CD4-positive, alpha-beta T cell treated with Interleukin-15 for 1 hour (primary cell): ENCODE measurements around the gene ABHD6.
A peak's percentile ranks its signal among the peaks of the same experiment; 100 is the strongest.
"Not testable (repeated sequence)": the region's sequence is repeated elsewhere in the genome, so short reads cannot be mapped to it uniquely, and the experiment has no call there.

Source experiments
- DNase-seq: peaks from one replicate; pipeline ENCODE4 v3.0.0-alpha.2; 2020

ABHD6 gene

DNA sequence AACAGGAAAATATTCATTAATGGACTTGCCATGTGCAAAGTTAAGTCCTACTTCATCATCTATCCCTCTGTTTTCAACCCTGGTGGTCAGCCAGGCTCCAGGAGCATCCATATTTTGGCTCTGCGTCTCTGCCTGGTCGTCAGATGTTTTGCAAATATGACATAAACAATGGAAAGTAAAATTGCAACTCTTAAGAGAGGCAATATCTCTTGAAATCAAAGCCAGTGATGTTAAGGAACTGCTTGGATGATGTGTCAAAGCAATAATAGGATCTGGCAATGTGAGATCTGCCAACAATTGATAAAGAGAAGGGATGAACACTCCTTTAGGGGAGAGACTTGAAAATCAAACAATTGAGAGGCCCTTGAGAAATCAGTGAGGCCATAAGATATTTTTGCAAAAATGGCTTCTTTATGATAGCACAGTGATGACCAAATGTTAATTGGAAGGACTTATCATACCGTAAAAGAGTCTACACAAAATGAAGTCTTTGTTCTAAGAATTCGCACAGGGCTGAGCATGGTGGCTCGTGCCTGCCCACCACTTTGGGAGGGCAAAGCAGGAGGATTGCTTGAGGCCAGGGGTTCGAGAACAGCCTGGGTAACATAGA, 6.5 kb downstream of the ABHD6 start:
- no peak for DNase-seq

DNA sequence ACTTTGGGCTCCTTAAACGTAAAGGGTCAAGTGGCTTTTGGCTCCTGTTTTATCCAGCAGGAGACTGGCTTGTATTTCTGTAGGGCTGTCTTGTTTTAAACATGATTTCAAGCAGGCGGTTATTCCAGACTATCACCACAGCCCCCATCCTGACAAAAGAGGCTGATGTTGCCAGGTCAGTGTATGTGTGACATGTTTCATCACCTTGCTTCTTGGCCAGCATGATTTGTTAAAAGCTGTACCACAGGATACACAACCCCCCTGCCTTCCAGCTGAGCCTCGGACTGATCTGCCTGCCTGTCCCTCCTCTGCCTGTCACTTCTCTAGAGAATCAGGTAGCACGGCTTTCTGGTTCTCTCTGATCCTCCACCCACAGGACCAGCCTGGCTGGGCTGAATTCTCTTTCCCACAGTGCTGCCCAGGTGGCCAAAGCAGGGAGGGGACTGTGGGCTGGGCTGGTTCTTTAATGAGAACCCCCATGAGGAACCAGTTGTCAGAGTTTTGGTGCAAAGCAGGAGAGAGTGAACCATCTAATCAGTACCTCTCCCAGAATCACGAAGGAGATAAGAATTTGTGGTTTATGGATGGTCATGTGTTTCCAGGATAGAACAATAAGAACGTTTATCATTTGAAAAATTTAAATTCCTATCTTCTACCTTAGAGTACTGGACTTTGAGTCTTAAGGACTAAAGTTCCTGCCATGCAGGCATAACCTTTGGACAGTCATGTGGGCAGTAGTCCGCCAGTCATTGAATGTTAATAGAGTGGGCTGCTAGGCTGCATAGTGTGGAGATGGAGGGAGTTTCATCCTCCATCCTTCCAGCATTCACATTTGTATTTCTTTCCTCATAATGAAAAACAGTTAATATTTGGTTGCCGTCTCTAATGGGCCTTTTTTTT, 8.8 kb downstream of the ABHD6 start:
- DNase-seq, result no peak

DNA sequence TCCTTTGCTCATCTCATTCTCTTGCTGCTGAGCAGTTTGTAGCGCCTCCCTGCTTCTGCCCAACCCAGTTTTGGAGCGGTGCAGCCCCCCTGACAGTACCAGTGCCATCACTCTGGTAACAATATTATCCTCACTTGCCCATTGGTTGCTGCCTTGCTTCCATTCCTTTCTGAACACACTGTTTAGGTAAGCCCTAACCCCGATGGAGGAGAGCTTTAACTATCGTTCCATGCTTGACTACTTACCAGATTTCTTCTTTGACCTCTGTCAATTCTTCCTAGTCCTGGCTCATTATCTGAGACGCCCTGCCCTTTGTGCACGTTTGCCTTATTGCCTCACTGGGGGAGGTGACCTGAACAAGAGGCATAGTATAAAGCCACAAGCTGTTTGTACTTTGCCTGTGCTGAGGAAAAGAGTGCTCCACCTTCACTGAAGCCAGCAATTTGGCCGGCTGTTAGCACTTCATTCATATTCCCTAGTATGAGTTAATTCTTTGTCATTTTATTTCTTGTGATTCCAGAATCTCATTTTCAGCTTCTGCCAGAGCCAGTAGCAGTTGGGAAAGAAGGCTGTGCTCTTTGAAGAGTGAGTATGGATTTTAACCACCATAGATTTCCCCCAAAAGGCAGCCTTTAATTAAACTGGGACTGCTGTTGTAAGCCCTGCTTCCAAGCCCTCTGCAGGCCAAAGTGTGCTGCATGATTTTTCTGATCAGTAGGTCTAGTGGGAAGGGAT, 11.9 kb downstream of the ABHD6 start:
- DNase-seq, result no peak

DNA sequence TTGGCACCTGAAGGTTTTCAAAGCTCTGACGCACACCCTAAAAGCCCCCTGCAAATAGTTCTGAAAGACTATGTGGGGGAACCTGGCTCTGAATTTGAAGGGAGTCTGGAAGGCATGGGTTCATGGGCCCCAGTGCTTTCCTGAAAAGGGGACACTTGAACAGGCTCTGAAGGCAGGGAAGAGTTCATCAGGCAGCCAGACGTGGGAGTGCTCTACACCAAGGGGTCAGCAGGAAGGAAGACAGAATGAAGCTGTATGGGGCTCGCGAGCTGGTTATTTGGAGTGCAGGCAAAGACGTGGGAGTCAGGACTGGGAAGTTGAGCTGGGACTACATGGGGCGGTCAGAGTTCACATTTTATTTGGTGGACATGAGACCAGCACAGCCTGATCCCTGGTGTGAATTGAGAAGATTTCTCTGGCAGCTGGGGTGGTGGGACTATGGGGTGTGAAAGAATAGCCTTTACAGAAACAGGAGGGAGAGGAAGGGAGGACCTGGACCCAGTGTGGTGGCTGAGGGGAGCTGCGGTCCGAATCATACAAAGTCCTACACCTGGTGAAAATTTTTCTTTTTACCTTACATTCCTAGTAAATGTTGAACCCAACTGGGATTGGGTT, 12.6 kb downstream of the ABHD6 start:
- no peak for DNase-seq

DNA sequence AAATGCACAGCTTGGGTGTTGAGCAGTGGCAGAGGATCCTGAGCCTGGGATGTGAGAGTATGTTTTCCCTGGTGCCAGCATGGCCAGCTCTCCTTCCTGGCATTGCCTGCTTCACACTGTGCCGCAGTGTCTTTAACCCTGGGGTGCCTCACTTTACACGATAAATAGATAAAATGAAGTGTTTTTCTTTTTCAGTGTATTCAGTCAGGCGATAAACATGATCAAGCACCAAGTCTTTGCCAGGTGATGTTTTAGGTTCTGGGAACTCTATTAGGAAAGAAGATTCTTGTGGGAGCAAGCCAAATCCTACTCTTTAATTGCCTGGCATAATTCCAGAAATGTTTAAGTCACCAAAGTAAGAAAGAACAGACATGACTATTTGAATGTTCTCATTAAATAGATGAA, 14.0 kb downstream of the ABHD6 start:
- DNase-seq, result no peak

DNA sequence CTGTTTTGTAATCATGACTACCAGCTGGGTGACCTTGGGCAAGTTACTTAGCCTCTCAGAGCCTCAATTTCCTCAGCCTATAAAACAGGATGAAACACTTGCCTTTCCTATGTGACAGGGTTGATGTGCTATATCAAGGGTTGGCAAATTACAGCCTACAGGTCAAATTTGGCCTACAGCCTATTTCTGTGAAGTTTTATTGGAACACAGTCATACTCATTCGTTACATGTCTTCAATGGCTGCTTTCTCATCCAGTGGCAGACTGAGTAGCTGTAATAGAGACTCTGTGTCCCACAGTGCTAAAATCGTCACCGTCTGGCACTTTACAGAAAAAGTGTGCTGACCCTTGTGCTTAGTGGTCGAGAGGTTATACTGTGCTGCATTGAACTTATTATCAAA, 16.6 kb downstream of the ABHD6 start:
- no peak for DNase-seq

DNA sequence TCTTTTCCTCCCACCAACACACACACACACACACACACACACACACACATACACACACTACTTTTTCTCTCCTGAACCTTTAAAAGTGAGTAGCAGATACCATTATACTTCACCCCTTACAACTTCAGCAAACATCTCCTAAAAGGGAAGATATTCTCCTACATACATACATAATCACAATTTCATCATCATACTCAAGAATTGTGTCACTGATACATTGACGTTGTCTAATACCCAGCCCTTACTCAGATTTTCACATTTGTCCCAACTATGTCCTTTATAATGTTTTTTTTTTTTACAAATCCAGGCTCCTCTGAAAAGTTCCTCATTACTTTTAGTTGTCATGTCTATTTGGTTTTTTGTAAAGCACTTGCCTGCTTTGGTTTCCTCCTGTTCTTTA, 18.5 kb downstream of the ABHD6 start:
- no peak for DNase-seq

DNA sequence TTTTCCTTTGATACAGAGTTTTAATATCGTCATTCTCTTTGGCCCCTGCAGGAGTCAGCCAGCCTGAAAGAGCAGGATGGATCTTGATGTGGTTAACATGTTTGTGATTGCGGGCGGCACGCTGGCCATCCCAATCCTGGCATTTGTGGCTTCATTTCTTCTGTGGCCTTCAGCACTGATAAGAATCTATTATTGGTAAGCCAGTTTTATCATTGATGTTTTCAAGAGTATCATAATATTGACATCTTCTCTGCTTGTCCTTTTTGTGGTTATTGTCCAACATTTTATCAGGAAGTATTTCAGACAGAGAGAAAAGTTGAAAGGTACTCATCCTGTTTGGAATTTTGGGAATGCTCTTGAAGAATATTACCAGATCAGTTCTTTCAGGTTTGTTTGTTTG, 18.9 kb downstream of the ABHD6 start:
- DNase-seq, result no peak

DNA sequence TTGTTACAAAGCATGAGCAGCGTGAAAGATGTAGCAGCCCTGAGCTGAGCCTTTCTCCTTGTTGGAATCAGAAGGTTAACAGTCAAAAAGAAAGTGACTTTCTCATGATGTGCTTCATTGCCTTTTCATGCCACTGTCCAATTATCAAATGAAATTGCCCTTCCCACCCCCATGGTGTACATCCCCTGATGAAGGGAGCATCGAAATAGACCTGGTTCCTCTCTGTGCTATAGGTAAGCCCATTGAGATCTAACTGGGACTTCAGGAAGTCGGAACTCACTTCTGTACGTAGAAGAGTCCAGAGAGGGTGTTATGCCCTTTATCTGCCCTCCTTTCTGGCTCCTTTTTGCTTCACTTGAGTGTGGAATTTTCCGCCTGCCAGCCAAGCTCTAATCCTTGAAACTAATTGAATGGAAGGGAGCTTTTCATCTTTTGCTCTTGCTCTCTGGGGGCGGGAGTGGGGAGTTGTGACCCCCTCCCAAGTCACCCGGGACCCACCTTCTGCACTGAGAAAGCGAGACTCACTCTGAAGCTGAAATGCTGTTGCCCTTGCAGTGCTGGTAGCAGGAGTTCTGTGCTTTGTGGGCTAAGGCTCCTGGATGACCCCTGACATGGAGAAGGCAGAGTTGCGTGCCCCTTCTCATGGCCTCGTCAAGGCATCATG, 20.9 kb downstream of the ABHD6 start:
- no peak for DNase-seq

DNA sequence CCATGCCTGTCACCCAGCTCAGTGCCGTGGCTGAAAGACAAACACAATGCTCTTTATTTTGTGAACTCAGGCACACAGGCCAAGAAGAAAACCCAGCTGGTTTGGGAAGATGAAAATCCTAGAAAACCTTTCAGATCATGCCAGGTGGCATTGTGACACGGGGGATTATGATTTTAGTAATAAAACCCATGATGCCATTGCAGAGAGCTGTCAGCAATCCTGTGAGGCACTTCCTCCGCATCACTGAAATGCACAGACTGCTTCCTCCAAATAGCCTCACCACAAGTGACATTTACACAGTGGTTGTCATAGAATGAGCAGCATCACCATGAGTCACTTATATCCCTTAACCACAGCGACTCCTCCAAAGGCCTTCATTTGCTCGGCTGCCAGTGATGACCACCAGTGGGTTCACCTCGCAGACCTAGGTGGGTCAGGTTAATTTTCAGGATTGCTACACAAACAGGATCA, 22.7 kb downstream of the ABHD6 start:
- peak; percentile 34 for DNase-seq

DNA sequence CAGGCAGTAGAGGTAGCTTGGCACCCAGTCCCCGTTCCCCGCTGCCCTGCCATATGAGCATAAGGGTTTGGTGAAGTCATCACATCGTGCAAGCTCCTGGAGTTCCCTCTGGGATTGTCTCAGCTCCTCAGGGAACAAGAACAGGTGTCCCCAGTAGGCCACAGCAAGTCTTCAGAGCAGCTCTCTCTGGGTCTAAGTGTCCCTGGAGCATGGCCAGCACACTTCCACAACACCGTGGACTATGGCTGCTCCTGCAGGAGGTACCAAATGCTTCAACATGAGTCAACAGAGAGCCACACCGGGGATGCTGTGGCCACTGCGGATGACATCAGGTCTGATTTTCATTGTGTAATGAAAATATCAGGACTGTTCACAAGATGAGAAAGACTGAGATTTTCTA, 23.1 kb downstream of the ABHD6 start:
- DNase-seq, result no peak

DNA sequence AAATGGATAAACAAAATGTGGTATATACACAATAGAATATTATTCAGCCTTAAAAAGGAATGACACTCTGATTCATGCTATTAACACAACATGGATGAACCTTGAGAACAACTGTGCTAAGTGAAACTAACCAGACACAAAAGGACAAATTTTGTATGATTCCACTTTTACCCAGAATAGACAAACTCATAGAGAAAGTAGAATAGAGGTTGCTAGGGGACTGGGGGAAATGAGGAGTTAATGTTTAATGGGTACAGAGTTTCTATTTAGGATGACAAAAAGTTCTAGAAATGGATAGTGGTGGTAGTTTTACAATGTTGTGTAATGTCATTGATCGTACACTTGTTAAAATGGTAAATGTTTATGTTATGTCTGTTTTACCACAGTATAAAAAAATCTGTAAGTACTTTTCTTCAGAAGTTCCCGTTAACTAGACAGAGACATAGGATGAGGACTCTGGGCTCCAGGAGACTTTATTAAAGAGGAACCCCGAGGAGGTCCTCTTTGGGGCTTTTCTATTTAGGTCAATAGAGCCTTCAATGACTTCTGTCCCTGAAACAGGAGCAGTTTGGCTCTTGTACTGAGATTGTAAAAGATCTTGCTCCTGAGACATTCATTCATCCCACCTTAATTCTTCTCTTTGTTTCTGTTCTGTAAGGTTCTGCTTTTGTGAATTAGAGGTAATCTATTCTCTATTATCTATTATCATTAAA, 24.5 kb downstream of the ABHD6 start:
- DNase-seq, result no peak

DNA sequence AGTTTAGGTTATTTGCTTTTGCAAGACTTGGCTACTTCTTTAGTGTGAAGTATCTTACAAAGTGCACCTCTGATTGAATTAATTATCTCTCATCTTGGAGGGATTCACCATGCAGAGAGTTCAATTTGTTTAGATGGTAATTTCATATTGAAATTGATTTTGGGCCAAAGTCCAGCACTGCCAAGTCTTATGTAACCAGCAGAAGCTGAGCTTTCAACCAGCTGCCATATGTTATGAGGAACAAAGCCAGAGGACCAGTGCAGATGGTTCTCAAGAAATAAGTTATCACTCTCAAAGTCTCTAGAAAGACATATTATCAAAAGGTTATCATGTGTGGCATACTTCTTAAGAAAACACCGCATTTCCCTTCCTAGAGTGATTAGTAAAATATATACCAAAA, 29.0 kb downstream of the ABHD6 start:
- no peak for DNase-seq

DNA sequence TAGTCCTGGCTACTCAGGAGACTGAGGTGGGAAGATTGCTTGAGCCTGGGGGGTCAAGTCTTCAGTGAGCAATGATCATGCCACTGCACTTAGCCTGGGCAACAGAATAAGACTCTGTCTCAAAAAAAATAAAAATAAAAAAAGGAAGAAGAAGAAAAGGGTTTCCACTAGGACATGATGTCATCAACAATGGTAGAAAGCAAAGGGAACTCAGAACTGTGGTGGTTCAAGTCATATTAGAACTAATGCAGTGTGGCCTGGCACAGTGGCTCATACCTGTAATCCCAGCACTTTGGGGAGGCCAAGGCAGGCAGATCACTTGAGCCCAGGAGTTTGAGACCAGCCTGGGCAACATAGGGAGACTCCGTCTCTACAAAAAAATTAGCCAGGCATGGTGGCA, 30.0 kb downstream of the ABHD6 start:
- not testable (repeated sequence) for DNase-seq

DNA sequence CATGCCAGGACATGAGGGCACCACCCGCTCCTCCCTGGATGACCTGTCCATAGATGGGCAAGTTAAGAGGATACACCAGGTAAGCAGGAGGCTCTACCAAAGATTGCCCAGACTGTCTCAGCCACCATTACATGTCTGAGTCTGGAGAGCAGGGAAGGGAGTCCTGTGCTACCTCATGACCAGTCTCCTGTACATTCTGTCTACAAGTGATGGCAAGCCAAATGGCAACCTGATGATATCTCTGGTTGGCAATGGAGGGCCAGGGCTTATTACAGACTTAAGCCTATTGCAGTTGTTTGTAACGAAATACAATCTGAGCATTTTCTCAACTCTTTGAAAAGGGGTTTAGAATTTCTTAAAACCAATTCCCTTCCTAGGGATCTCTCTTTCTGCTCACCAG, 31.8 kb downstream of the ABHD6 start:
- DNase-seq, result no peak

DNA sequence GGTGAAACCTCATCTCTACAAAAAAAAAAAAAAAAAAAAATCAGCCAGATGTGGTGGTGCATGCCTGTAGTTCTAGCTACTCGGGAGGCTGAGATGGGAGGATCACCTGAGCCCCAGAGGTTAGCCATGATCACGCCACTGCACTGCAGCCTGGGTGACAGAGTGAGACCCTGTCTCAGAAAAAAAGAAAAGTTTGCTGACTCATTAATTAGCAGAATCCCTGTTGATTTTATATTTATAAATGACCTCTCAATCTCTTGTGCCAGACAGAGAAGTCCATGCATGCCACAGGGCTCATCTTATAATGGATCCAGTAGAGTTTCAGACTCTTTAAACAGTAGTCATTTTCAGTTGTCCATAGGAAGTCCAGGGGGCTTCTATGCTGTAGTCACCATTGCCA, 32.9 kb downstream of the ABHD6 start:
- DNase-seq, result no peak

DNA sequence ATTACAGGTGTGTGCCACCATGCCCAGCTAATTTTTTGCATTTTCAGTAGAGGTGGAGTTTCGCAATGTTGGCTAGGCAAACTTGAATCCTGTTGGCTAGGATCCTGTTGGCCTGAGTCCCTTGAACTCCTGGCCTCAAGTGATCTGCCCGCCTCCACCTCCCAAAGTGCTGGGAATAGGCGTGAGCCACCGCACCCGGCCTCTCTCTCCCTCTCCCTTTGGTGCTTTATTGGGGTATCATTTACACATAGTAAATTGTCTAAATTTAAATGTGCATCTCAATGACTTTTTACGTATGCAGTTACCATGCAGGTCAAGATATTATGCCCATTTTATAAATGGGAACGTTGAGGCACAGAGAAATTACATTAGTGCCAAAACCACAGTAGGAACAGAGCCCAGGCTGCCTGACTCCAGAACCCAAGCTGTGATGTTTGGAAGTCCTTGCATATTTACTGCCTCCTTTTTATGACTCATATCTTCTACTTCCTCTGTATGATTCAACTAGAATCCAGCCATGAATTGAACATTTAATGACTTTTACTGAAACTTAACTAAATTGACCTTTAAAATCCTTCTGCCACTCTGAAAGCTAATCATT, 34.4 kb downstream of the ABHD6 start:
- no peak for DNase-seq

DNA sequence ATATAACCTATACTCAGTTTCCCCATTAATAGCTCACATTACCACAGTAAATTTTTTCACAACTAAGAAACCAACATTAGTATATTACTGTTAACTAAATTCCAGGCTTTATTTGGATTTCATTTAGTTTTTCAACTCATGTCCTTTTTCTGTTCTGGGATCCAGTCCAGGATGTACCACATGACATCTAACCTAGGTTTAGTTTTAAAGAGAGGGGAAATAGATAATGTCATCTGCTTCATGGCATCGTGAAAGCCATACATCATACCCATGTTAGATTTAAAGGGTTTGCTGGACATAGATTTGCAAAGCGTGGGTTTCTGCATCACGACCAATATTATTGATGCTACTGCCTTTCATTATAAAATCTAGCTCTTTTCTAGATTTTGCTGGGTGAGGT, 35.3 kb downstream of the ABHD6 start:
- DNase-seq, result no peak

DNA sequence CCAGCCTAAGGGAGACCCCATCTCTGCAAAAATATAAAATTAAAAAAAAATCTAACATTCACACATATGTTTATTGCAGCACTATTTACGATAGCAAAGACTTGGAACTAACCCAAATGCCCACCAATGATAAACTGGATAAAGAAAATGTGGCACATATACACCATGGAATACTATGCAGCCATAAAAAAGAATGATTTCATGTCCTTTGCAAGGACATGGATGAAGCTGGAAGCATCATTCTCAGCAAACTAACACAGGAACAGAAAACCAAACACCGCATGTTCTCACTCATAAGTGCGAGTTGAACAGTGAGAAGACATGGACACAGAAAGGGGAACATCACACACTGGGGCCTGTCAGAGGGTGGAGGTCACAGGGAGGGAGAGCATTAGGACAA, 35.8 kb downstream of the ABHD6 start:
- not testable (repeated sequence) for DNase-seq

DNA sequence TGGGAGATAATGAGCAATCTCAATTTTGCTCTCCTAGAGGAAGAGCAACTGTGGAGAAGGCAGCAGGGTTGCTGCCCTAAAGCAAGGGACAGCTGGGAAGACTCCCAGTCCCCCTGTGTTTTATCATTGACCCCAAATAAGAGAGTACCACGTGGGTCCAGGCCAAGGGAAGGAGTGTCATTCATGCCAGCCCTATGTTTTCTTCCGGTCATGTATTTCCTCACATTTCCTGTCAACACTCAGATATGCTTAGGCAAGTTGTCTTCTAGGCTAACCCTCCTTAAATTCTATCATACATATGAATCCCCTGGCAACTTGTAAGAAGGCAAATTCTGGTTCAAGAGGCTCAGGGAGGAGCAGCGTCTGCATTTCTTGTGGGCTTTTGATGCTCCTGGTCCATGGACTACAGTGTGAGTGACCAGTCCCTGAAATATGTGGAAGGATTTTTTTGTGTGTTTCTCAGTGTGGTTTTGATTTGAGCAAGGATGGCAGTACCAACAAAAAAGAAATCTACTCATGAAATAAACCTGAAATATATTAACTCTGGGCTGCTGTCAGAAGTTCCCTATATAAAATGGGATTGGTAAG, 36.5 kb downstream of the ABHD6 start:
- no peak for DNase-seq

DNA sequence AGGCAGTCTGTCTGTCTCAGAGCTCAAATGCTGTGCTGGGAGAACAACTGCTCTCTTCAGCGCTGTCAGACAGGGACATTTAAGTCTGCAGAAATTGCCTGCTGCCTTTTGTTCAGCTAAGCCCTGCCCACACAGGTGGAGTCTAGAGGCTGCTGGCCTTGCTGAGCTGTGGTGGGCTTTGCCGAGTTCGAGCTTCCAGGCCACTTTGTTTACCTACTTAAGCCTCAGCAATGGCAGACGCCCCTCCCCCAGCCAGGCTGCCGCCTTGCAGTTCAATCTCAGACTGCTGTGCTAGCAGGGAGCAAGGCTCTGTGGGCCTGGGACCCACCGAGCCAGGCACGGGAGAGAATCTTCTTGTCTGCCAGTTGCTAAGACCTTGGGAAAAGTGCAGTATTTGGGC, 43.5 kb downstream of the ABHD6 start:
- no peak for DNase-seq
